ENCODE data around the gene NDST3.

- no peak for TF ChIP-seq CTCF (IDR thresholded peaks at IDR 0.05)
- TF ChIP-seq POLR2AphosphoS5 (IDR thresholded peaks at IDR 0.05) = no peak
- no peak for TF ChIP-seq POLR2A (IDR thresholded peaks at IDR 0.05; ENCODE audit: low read depth)
Measured at GRCh38 chr4:118235566-118236120, 201.4 kb downstream of the NDST3 start.

Measured in esophagus muscularis mucosa (tissue), 3 donors.